Stimulated activated CD4-positive, alpha-beta T cell treated with anti-CD3 and anti-CD28 coated beads, Interleukin-4, amount 100 ng/mL, for 24 hours (primary cell): ENCODE measurements around the gene TSPO.

Source experiments
- DNase-seq: peaks from one replicate; pipeline ENCODE4 v3.0.0-alpha.2; 2020

Gene TSPO

DNA sequence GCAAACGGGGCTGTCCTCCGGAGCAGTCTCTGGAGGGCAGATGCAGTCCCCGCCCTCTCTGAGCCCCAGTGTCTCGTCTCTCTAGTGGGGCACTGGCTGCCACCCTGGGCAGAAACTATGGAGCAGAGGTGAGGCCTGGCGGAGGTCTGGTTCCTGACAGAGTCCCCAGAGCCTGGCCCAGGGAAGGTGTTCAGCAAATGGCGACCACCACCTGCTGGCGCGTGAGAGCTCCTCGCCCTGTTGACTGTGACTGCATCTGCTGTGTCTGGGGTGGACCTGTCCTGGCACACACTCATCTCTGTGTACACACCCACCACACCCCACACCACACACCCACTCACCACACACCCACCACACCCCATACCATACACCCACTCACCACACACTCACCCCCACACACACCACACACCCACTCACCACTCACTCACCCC is 53.9 kb downstream of the TSPO start:
- DNase-seq, result no peak

DNA sequence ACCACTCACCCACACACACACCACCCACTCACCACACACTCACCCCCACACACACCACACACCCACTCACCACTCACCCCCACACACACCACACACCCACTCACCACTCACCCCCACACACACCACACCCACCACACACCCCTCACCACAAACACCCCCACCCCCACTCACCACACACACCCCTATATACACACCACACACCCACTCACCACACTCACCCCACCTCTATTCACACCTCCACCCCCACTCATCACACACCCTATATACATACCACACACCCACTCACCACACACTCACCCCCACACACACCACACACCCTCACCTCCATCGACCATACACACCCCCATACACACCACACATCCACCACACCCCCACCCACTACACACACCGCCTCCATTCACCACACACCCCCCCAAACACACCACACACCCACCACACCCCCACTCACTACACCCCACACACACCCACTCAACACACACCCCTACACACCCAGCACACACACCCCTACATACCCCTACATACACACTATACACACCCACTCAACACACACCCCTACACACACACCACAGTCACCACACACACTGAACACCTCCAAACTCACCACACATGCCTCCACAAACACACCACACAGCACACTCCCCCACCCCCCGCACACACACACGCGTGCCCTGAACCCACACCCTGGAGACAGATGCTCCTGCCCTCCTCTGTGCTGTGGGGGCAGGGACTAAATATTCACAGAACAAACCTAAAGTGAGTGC is 54.6 kb downstream of the TSPO start:
- DNase-seq, result no peak

DNA sequence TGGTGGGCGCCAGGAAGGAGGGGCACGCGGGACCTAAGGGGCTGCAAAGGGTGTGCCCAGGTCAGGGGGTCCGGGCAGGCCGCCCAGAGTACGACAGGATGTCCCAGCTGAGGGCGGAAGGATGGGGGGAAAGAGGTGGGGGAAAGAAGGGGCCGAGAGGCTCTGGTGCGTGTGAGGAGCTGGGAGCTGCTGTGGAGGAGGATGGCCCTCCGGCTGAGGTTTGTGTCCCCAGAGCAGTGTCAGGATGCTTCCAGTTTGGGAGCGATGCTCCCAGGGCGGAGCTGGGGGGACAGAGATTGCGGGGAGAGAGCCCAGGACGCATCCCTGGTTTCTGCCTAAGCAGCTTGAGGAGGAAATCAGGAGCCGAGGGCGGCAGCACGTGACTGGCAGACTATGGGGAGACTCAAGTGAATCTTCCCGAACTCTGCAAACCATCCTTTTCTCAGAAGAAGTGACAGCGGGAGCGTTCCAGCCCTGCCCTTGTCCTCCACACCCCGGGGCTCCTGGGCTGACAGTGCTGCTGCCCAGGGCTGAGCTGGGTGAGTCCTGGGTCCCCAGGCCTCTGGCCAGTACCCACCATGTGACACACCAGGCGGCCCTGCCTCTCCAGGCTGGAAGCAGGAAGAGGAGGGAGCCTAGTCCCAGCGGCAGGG is 55.3 kb downstream of the TSPO start:
- no peak for DNase-seq

DNA sequence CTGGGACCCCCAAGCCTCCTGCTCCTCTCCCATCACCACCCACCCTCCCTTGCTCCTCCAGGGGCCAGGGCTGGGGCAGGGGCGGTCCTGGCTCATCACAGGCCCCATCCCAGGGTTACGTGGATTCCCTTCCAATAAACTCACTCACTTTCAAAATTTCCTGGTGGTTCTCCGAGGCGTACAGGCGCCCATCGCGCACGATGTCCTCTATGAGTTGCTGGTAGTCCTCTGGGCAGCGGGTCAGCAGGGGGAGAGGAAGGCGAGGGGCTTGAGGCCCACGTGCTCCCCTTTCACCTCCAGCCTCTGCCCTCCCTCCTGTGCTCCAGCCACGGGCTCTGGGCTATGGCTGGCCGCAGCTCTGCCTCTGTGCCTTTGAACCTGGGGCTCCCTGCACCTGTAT is 56.0 kb downstream of the TSPO start:
- no peak for DNase-seq

DNA sequence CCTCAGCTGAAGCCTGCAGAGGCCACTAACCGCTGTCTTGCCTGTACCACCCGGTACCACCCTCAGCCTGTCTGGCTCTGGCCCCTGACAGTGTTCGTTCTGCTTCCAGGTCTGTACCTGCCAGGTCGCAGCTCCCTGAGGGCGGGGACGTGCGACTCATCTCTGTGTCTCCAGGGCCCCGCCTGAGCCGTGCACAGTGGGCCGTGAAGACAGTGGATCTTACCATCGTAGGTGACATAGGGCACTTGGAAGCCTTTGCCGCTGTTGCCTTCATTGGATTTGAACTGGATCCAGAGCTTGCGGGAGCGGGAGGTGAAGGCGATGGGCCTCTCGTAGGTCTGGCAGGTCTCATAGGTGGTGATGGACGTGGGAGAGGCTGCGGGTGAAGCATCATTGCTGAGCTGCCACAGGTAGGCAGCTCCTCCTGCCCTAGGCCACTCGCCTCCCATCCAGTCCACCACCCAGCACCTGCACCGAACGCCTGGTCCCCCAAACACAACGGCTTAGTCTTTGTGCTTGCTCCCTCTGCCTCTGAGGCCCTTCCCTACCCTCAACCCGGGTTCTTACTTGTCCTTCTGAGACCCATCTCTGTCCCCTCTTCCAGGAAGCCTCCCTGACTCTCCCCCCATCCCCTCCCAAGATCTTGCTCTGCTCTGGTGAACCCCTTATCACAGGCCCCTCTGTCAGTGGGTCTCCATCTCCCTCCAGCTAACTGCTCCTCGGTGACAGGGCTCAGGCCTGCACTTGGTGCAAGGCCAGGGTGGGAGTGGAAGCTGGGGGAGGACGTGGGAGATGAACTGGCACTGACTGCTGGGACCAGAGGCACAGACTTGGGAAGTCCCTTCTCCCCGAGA is 56.7 kb downstream of the TSPO start:
- no peak for DNase-seq

DNA sequence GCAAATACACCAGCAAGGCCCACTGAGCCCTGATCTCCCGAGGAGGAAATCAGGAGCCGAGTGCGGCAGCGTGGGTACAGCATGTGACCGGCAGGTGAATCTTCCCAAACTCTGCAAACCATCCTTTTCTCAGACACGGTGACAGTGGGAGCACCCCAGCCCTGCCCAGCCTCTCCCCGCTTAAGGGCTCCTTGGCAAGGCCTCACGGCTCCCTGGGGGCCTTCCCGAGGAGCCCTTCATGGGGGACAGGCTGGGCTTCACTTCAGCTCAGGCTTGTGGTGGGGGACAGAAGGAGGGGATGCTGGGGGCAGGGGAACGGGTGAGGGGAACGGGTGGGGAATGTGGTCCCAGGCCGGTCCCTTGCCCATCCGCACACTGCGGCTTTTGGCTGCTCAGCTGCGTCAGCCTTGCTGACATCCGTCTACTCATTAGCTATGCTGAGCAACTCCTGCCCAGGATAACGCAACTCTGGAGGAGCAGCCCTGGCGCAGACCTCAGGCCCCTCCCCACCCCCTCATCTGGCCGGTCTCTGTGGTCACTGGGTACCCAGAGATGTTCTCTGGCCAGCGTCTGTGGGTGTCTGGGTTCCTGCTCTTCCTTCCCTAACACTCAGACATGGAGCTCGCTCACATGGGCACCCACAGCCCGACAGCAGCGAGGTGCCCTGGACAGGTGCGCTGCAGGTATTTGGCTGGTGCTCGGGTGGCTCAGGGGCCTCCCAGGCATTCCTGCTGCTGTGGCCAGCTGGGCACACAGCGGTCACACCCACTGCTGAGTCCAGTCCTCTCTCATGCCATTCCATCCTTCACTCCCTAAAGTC is 57.6 kb downstream of the TSPO start:
- DNase-seq, result no peak

DNA sequence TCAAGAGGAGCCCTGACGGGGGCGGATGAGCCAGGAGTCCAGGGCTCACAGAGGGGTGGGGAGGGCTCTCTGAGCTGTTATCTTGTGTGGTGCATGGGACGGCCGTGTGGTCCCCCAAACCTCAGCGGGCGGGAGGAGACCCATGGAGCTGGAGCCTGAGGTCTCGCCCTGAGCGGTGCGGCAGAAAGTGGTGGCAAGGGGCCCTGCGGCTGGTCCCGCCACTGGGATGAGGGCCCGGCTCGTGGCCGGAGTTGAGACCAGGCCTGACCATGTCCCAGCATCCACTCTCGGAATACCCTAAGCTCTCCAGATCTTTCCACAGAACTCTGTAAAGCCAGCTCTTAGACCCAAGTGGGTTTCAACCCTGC is 58.1 kb downstream of the TSPO start:
- no peak for DNase-seq

DNA sequence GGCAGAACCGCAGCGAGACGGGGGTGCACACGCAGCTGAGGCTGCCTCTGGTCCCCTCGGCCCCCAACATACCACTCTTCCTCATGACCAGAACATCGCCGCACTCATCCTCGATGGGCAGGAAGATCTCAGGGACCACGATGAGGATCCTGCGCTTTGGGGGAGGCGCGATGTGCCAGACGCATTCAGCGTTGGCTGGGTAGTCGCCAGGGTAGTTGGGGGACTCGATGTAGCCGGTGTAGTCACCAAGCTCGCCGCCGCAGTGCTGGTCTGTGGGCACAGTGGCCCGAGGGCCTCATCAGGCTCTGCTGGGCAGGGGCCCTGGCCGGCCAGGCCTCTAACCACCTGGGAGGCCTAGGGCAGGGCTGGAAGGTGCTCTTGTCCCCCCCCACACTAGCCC is 58.6 kb downstream of the TSPO start:
- DNase-seq, result no peak

DNA sequence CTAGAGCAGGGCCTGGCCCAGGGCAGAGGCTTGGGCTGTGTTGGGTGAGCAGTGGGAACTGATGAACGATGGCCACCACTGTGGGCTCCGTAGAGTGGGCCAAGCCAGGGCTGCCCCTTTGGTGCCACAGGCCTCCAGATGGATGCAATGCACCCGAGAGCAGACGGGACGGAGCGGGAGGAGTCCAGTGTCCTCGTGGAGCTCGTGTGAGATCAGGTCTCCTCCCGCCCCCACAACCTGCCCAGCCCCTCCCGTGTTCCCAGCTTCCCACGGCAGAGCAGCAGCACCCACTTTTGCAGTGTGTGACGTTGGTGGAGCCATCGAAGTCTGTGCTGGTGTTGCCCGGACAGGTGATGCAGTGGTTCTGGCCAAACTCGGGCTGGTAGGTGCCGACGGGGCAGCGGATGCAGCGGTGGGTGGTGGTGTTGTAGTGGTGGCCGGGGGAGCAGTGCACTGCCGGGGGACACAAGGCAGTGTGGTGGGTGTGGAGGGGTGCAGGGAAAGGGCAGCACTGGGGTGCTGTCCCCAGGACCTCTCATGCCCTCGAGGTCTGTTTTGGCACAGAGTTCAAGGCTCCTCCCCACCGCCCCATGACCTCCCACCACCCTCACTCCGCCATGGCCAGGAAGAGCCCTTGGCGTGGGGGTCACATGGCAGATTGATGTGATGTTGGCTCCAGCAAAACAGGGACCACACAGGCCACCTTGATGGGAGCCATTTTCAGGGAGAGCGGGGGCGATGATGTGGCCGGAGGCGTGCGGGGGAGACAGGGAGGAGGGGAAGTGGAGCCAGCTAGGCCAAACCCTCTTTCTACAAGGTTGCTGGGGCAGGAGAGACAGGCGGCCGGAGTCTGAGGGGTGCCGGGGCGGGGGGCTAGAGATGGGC is 59.5 kb downstream of the TSPO start:
- no peak for DNase-seq

DNA sequence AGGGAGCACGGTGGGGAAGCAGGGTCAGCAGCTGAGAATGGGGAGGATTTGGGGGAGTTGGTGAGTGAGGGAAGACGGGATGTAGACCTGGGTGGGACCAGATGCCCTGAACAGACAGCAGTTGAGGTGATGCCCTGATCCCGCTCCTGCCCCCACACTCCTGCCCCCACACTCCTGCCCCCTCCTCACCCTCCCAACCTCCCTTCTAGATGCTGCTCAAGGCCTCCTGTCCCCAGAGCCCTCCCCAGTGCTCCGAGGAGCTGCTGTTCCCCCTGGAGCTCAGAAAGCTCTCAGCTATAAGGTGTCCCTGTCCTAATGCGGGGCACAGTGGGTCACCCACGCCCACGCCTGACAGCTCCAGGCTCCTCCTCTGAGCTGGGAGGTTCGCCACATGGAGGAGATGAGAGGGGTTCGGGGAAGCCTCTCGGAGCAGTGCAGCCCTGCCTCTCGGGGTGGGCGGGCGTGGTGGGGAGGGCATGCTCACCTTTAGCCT is 60.6 kb downstream of the TSPO start:
- no peak for DNase-seq

DNA sequence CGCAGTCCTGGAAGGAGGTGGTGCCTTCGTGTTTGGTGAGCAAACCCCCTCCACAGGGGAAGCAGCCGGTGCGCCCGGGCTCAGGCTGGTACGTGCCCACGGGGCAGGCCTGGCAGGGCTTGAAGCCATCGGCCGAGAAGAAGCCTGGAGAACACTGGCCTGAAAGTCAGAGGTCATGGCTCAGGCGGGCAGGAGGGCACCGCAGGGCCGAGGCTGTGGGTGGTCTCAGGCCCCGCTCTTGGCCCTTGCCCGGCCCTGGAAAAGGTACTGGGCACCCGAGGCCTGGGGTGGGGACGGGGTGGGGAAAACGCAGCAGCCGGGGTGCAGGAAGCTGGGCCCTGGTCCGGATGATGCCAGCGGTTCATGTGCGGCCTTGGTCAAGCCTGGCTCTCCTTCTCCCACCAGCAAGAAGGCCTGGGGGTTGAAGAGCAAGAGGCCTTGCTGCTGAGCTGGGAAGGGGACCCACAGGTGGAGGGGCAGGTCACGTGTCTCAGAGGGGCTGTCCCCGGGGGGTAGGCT is 61.1 kb downstream of the TSPO start:
- no peak for DNase-seq
